Right renal pelvis (tissue), 4 donors: ENCODE results near the gene CSNK1G2. TPM values are rescaled to one million over a fixed set of nuclear protein-coding genes. Genes with fewer than 3 reads are reported as not detected.

Experiments used
- DNase-seq, 4 donors: peaks; one replicate each; pipeline ENCODE4 v3.0.0-alpha.2; 2013; ENCODE audit warnings: low read depth in 4 of 4, low spot score in 3 of 4, missing footprints in 1 of 4
- polyA plus RNA-seq, 4 donors: library from polyadenylated mRNA; unstranded; fragments of 120-200 nt; gene quantifications; one replicate each; pipeline ENCODE4 v1.2.1, GENCODE V29; 2013; ENCODE audit not compliant: insufficient read length in 4 of 4

CSNK1G2 gene
- polyA plus RNA-seq, 4 donors, result 51.2 to 73.3 (median 58.7) TPM

DNA sequence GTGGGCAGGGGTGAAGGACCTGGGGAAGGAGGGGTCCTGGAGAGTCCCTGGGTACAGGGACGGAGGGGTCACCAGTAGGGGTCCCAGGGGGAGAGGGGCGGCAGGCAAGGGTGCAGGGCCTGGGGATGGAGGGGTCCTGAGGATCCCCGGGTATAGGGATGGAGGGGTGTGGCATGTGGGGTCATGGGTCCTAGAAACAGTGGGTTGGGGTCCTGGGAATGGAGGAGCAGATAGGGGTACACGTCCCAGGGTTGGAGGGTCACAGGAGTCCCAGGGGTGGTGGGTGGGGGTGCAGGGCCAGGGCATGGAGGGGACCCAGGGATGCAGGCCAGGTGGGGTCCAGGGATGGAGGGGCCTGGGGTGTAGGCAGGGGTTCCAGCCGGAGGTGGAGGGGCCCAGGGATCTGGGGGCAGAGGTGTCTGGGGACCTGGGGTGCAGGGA lies 73.2 kb downstream of the CSNK1G2 start:
- no peak for DNase-seq

- DNase-seq, result no peak
Observed at GRCh38 chr19:2014731-2015607, 74.0 kb downstream of the CSNK1G2 start.

GRCh38 chr19:2015608-2015950 lies 74.6 kb downstream of the CSNK1G2 start, which contains the start of gene BTBD2:
BTBD2 (minus strand) TSS chr19:2015714; CDS start chr19:2015703, 11 bp downstream.
- peak in 3 of 4 donors; percentile 55 to 61 (median 60) for DNase-seq

GRCh38 chr19:2016041-2016807 lies 75.3 kb downstream of the CSNK1G2 start:
- peak in 3 of 4 donors; percentile 43 to 64 (median 52) for DNase-seq

GRCh38 chr19:2018752-2019151 lies 77.8 kb downstream of the CSNK1G2 start:
- no peak for DNase-seq

DNA sequence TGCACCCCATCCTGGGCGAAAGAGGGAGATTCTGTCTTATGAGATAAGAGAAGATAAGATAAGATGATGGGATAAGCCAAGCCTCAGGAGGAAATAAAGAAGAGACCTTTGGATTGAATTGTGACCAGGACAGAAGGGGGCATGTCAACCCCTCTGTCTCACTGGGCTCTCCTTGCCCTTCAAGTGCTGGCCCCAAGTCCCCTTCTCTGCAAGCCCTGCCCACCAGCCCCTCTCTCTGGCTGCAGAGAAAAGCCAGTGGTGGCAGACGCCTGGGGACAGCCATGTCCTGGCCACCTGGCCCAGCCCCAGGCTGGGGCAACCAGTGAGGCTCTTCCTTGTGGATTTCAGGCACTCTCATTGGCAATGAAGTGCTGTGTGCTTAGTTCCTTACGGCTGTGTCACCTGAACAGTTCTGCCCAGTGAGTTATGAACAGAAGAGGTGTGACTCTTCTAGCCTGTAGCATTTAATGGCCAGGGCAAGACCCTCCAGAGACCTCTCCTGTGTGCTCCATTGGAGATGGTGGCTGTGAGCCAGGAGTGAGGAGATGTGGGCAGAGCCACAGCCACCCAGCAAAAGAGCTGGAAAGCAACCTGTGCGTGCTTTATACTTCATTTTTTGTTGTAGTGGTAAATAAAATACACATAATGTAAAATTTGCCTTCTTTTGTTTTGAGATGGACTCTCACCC lies 80.6 kb downstream of the CSNK1G2 start:
- no peak for DNase-seq

GRCh38 chr19:2022289-2022688 lies 81.3 kb downstream of the CSNK1G2 start:
- no peak for DNase-seq

DNA sequence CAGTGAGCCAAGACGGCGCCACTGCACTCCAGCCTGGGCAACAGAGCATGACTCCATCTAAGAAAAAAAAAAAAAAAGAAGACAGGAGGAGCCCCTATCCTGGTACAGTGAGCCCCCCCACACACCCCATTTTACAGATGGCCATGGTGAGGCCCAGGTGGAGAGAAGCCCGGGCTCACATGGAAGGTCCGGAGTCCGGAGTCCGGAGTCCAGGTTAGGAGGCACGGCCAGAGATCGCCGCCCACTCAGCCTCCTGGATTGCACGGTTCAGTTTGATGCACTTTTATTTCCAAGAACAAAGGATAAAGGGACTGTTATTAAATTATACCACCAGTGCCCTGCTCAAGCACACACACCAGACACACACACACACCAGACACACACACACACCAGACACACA lies 85.8 kb downstream of the CSNK1G2 start:
- DNase-seq, result no peak

- no peak for DNase-seq
Observed at GRCh38 chr19:2027361-2027760, 86.4 kb downstream of the CSNK1G2 start.

Other genes starting within 250 kb of the CSNK1G2 start
- gene ONECUT3, start 187.7 kb upstream of the CSNK1G2 start, polyA plus RNA-seq, result under 1 TPM in 2 of 4 donors, not detected in 2; 0.03 TPM
- gene ATP8B3, start 128.9 kb upstream of the CSNK1G2 start, polyA plus RNA-seq, result 1 to 10 TPM in 1 of 4 donors, under 1 TPM in 3; 0.44 to 1.0 (median 0.74) TPM
- gene REXO1, start 92.7 kb upstream of the CSNK1G2 start, polyA plus RNA-seq, result 10 to 100 TPM; 23.5 to 32.9 (median 25.1) TPM
- gene KLF16, start 77.6 kb upstream of the CSNK1G2 start, polyA plus RNA-seq, result 10 to 100 TPM in 1 of 4 donors, 1 to 10 TPM in 3; 6.1 to 12.3 (median 7.1) TPM
- gene ABHD17A, start 55.7 kb upstream of the CSNK1G2 start, polyA plus RNA-seq, result 10 to 100 TPM; 37.8 to 71.5 (median 40.0) TPM
- gene ADAT3, start 35.8 kb upstream of the CSNK1G2 start, polyA plus RNA-seq, result 1 to 10 TPM; 1.8 to 4.4 (median 2.2) TPM
- gene SCAMP4, start 35.8 kb upstream of the CSNK1G2 start, polyA plus RNA-seq, result 10 to 100 TPM; 58.1 to 80.5 (median 73.0) TPM
- 100 to 1,000 TPM in 2 of 4 donors, 10 to 100 TPM in 2; 86.4 to 114 (median 100) TPM for gene BTBD2, start 74.5 kb downstream of the CSNK1G2 start, polyA plus RNA-seq
- 10 to 100 TPM; 62.2 to 94.8 (median 66.3) TPM for gene MKNK2, start 110.1 kb downstream of the CSNK1G2 start, polyA plus RNA-seq
- 10 to 100 TPM; 23.4 to 26.8 (median 25.1) TPM for gene MOB3A, start 155.2 kb downstream of the CSNK1G2 start, polyA plus RNA-seq
- gene IZUMO4, start 155.7 kb downstream of the CSNK1G2 start, polyA plus RNA-seq, result 1 to 10 TPM; 6.2 to 7.2 (median 7.0) TPM
- 100 to 1,000 TPM in 3 of 4 donors, 10 to 100 TPM in 1; 96.5 to 124 (median 111) TPM for gene AP3D1, start 210.4 kb downstream of the CSNK1G2 start, polyA plus RNA-seq
- 10 to 100 TPM; 22.8 to 32.3 (median 26.3) TPM for gene DOT1L, start 222.8 kb downstream of the CSNK1G2 start, polyA plus RNA-seq